ENCODE measurements around the gene UTP4. TPM values are rescaled to one million over a fixed set of nuclear protein-coding genes. Genes with fewer than 3 reads are reported as not detected.
A peak's percentile ranks its signal among the peaks of the same experiment; 100 is the strongest.
"Not testable (repeated sequence)": the region's sequence is repeated elsewhere in the genome, so short reads cannot be mapped to it uniquely, and the experiment has no call there.

The UTP4 gene
- polyA plus RNA-seq, 1 donor, result 27.1 TPM

DNA sequence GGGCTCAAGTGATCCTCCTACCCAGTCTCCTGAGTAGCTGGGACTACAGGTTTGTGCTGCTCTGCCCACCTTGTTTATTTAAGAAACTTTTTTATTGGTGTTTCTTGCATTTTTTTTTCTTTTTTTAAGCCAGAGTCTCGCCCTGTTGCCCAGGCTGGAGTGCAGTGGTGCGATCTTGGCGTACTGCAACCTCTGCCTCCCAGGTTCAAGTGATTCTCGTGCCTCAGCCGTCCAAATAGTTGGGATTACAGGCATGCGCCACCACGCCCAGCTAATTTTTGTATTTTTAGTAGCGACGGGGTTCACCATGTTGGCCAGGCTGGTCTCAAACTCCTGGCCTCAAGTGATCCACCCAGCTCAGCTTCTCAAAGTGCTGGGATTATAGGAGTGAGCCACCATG, 17.2 kb downstream of the UTP4 start:
- H3K36me3 ChIP-seq (ENCODE audit: control insufficient read depth, insufficient read depth, low read length), result peaks cover 53% of the 10 kb centered on the region
- WGBS (ENCODE audit: insufficient coverage, low lambda C conversion rate), result no CpG with 5 or more reads among the region's 9 CpGs

GRCh38 chr16:69150146-69150865, 17.9 kb downstream of the UTP4 start:
- H3K36me3 ChIP-seq (ENCODE audit: control insufficient read depth, insufficient read depth, low read length), result peaks cover 55% of the 10 kb centered on the region
- WGBS (ENCODE audit: insufficient coverage, low lambda C conversion rate), result 0% methylated on average over 1 of the region's 16 CpGs

More for the DNA sequence above, 17.2 kb downstream of the UTP4 start:
- H3K27me3 ChIP-seq (ENCODE audit: control insufficient read depth, insufficient read depth, low read length); H3K27ac ChIP-seq (ENCODE audit: low read length); H3K4me3 ChIP-seq (ENCODE audit: low read length); H3K9me3 ChIP-seq (ENCODE audit: control insufficient read depth, low read depth, low read length); DNase-seq; H3K4me1 ChIP-seq (ENCODE audit: control insufficient read depth, insufficient read depth, low read length): not testable (repeated sequence)

DNA sequence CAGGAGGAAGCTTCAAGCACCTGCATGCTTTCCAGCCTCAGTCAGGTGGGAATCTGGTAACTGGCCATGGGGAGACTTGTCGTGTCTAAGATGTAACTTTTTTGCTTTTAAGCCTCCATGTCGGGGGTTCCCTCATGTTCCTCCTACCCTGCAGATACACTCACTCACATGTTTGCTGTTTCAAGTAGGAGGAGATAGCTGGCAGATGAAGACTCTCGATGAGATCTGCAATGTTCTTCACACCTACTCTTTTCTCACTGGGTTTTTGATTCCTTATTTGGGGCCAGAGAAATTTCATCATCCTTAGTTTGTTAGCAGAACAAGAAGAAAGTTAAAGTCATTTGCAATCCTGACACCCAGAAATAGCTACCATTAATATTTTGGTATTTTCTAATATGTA, 24.7 kb downstream of the UTP4 start:
- no peaks in the 10 kb centered on the region for H3K27me3 ChIP-seq (ENCODE audit: control insufficient read depth, insufficient read depth, low read length)
- H3K4me1 ChIP-seq (ENCODE audit: control insufficient read depth, insufficient read depth, low read length), result no peaks in the 10 kb centered on the region
- H3K9me3 ChIP-seq (ENCODE audit: control insufficient read depth, low read depth, low read length), result no peaks in the 10 kb centered on the region
- no CpG with 5 or more reads among the region's 3 CpGs for WGBS (ENCODE audit: insufficient coverage, low lambda C conversion rate)
- H3K4me3 ChIP-seq (ENCODE audit: low read length), result no peak overlapping the region
- H3K27ac ChIP-seq (ENCODE audit: low read length), result no peak overlapping the region
- peaks cover 74% of the 10 kb centered on the region for H3K36me3 ChIP-seq (ENCODE audit: control insufficient read depth, insufficient read depth, low read length)
- no peak for DNase-seq

More at GRCh38 chr16:69150146-69150865, 17.9 kb downstream of the UTP4 start:
- H3K9me3 ChIP-seq (ENCODE audit: control insufficient read depth, low read depth, low read length), result no peaks in the 10 kb centered on the region
- peak; percentile 46 to 60 for DNase-seq
- H3K27me3 ChIP-seq (ENCODE audit: control insufficient read depth, insufficient read depth, low read length), result no peaks in the 10 kb centered on the region
- no peak overlapping the region for H3K4me3 ChIP-seq (ENCODE audit: low read length)
- no peaks in the 10 kb centered on the region for H3K4me1 ChIP-seq (ENCODE audit: control insufficient read depth, insufficient read depth, low read length)
- H3K27ac ChIP-seq (ENCODE audit: low read length), result no peak overlapping the region

GRCh38 chr16:69160192-69160591, 27.7 kb downstream of the UTP4 start:
- WGBS (ENCODE audit: insufficient coverage, low lambda C conversion rate), result no CpG with 5 or more reads among the region's 1 CpG
- Histone ChIP-seq H3K27me3 (ENCODE audit: control insufficient read depth, insufficient read depth, low read length) (no peaks in the 10 kb centered on the region), H3K4me1 (ENCODE audit: control insufficient read depth, insufficient read depth, low read length) (no peaks in the 10 kb centered on the region), H3K36me3 (ENCODE audit: control insufficient read depth, insufficient read depth, low read length) (peaks cover 66% of the 10 kb centered on the region), H3K27ac (ENCODE audit: low read length) (no peak overlapping the region), H3K9me3 (ENCODE audit: control insufficient read depth, low read depth, low read length) (no peaks in the 10 kb centered on the region), H3K4me3 (ENCODE audit: low read length) (no peak overlapping the region)
- no peak for DNase-seq

DNA sequence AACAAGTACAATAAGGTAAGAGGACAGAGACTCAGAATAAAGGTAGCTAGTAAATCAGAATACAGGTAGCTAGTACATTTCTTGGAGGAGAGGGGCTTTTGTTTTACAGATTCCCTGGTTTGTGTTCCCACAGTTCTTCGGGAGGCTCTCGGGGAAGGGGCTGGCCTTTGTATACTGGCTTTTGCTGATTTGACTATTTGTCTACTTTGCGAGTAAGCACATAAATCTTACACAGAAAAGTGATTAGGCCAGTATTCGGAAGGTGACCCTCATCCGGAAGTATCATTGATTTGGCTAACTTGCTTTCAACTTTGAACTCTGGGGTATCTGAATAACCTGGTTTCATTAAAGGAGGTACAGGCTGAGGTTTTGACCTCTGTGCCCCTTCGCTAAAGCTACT, 33.1 kb downstream of the UTP4 start:
- no peaks in the 10 kb centered on the region for H3K4me1 ChIP-seq (ENCODE audit: control insufficient read depth, insufficient read depth, low read length)
- H3K9me3 ChIP-seq (ENCODE audit: control insufficient read depth, low read depth, low read length), result no peaks in the 10 kb centered on the region
- no CpG with 5 or more reads among the region's 6 CpGs for WGBS (ENCODE audit: insufficient coverage, low lambda C conversion rate)
- no peak for DNase-seq
- no peak overlapping the region for H3K4me3 ChIP-seq (ENCODE audit: low read length)
- no peak overlapping the region for H3K27ac ChIP-seq (ENCODE audit: low read length)
- no peaks in the 10 kb centered on the region for H3K27me3 ChIP-seq (ENCODE audit: control insufficient read depth, insufficient read depth, low read length)
- H3K36me3 ChIP-seq (ENCODE audit: control insufficient read depth, insufficient read depth, low read length), result peaks cover 70% of the 10 kb centered on the region

GRCh38 chr16:69166221-69166833, 33.9 kb downstream of the UTP4 start:
- no CpG with 5 or more reads among the region's 8 CpGs for WGBS (ENCODE audit: insufficient coverage, low lambda C conversion rate)
- Histone ChIP-seq H3K4me3 (ENCODE audit: low read length) (no peak overlapping the region), H3K9me3 (ENCODE audit: control insufficient read depth, low read depth, low read length) (no peaks in the 10 kb centered on the region), H3K27me3 (ENCODE audit: control insufficient read depth, insufficient read depth, low read length) (no peaks in the 10 kb centered on the region), H3K27ac (ENCODE audit: low read length) (no peak overlapping the region), H3K4me1 (ENCODE audit: control insufficient read depth, insufficient read depth, low read length) (no peaks in the 10 kb centered on the region), H3K36me3 (ENCODE audit: control insufficient read depth, insufficient read depth, low read length) (peaks cover 63% of the 10 kb centered on the region)
- no peak for DNase-seq

- H3K27me3 ChIP-seq (ENCODE audit: control insufficient read depth, insufficient read depth, low read length), result no peaks in the 10 kb centered on the region
- no peaks in the 10 kb centered on the region for H3K4me1 ChIP-seq (ENCODE audit: control insufficient read depth, insufficient read depth, low read length)
- H3K4me3 ChIP-seq (ENCODE audit: low read length), result no peak overlapping the region
- WGBS (ENCODE audit: insufficient coverage, low lambda C conversion rate), result 100% methylated on average over 3 of the region's 7 CpGs
- peaks cover 59% of the 10 kb centered on the region for H3K36me3 ChIP-seq (ENCODE audit: control insufficient read depth, insufficient read depth, low read length)
- H3K27ac ChIP-seq (ENCODE audit: low read length), result no peak overlapping the region
- no peak for DNase-seq
- H3K9me3 ChIP-seq (ENCODE audit: control insufficient read depth, low read depth, low read length), result no peaks in the 10 kb centered on the region
These were observed 34.8 kb downstream of the UTP4 start for GRCh38 chr16:69166946-69167930.

DNA sequence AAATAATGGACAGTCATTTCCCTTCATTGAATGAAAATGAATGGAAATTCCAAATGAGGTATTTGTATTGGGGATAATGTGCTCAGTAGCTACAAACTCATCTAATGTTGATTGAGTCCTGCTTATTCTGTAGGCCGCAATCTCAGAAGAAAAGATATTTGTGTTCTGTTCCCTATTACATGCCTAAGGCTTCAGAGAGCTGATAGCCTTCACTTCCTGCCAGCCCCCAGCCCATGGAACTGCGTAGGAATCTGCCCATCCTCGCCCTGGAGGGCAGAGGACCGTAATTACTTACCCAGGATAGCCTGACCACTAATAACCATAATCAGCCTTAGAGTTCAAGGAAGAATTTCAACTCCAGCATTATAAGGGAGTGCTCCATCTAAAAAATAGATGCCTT, 36.6 kb downstream of the UTP4 start:
- H3K36me3 ChIP-seq (ENCODE audit: control insufficient read depth, insufficient read depth, low read length), result peaks cover 52% of the 10 kb centered on the region
- no CpG with 5 or more reads among the region's 4 CpGs for WGBS (ENCODE audit: insufficient coverage, low lambda C conversion rate)
- H3K4me3 ChIP-seq (ENCODE audit: low read length), result no peak overlapping the region
- H3K27me3 ChIP-seq (ENCODE audit: control insufficient read depth, insufficient read depth, low read length), result no peaks in the 10 kb centered on the region
- H3K9me3 ChIP-seq (ENCODE audit: control insufficient read depth, low read depth, low read length), result no peaks in the 10 kb centered on the region
- no peak overlapping the region for H3K27ac ChIP-seq (ENCODE audit: low read length)
- no peak for DNase-seq
- H3K4me1 ChIP-seq (ENCODE audit: control insufficient read depth, insufficient read depth, low read length), result peaks cover 2% of the 10 kb centered on the region

DNA sequence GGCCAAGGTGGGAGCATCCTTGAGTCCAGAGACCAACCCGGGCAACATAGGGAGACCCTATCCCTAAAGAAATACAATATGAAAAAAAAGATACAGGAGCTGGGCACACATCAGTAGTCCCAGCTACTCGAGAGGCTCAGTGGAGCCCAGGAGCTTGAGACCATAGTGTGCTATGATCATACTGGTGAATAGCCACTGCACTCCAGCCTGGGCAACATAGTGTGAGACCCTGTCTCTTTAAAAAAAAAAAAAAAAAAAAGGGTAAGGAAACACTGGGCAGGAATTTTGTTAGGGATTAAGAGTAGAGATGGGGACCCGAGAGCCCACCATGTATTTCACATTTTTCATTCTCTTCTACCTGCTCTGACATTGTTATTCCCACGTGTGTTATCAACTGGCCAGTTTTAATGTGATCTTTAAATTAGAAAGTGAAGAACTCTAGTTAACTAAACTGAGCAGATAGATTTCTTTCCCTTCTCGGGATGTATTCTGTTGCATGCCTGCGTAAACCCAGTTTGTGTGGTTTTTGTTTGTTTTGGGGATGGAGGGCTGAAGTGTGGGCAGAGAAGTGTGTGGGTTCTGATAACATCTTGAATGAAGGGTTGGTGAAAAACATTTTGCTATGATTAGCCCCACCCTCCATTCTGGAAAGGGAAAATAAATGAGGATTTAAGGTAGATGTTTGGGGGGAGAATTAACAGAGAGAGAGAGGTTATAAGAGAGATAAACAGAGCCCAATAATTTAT, 37.3 kb downstream of the UTP4 start:
- DNase-seq, result no peak
- peaks cover 2% of the 10 kb centered on the region for H3K4me1 ChIP-seq (ENCODE audit: control insufficient read depth, insufficient read depth, low read length)
- H3K9me3 ChIP-seq (ENCODE audit: control insufficient read depth, low read depth, low read length), result no peaks in the 10 kb centered on the region
- H3K27ac ChIP-seq (ENCODE audit: low read length), result no peak overlapping the region
- no peak overlapping the region for H3K4me3 ChIP-seq (ENCODE audit: low read length)
- no peaks in the 10 kb centered on the region for H3K27me3 ChIP-seq (ENCODE audit: control insufficient read depth, insufficient read depth, low read length)
- WGBS (ENCODE audit: insufficient coverage, low lambda C conversion rate), result 50% methylated on average over 1 of the region's 6 CpGs
- peaks cover 47% of the 10 kb centered on the region for H3K36me3 ChIP-seq (ENCODE audit: control insufficient read depth, insufficient read depth, low read length)

All from large intestine (tissue), 3 donors.